ENCODE data around the gene ITGA4.

ITGA4 gene

GRCh38 chr2:181440919-181441318, 16.3 kb upstream of the ITGA4 start:
- Histone ChIP-seq H2AFZ (ENCODE audit: low read depth, low read length, severe bottlenecking) (no peak overlapping the region), H3K27me3 (ENCODE audit: low read length) (no peaks in the 10 kb centered on the region), H3F3A (ENCODE audit: insufficient read depth) (no peaks in the 10 kb centered on the region), H3K36me3 (ENCODE audit: low read length) (no peaks in the 10 kb centered on the region), H3K79me2 (ENCODE audit: insufficient read depth, low read length) (no peaks in the 10 kb centered on the region), H3K9ac (ENCODE audit: low read length) (no peak overlapping the region), H3K9me3 (ENCODE audit: insufficient read depth, low read length) (no peaks in the 10 kb centered on the region), H3K4me2 (ENCODE audit: low read depth, low read length, poor library complexity, severe bottlenecking) (no peak overlapping the region), H3K27ac (ENCODE audit: low read depth, low read length) (no peak overlapping the region), H3K9me2 (replicated peaks; ENCODE audit: insufficient read depth, low read length) (no peaks in the 10 kb centered on the region), H4K20me1 (ENCODE audit: low read depth, low read length) (no peaks in the 10 kb centered on the region), H3K4me3 (ENCODE audit: insufficient read depth, low read length, poor library complexity, severe bottlenecking) (no peak overlapping the region)
- no peak for TF ChIP-seq EZH2phosphoT487 (conservative IDR thresholded peaks at IDR 0.05; ENCODE audit: low read length)
- no peak for TF ChIP-seq CTCF (IDR thresholded peaks at IDR 0.05; ENCODE audit: insufficient read depth, low read length, poor library complexity, severe bottlenecking)

- Histone ChIP-seq H3K79me2 (ENCODE audit: insufficient read depth, low read length) (no peaks in the 10 kb centered on the region), H3K9ac (ENCODE audit: low read length) (no peak overlapping the region), H4K20me1 (ENCODE audit: low read depth, low read length) (no peaks in the 10 kb centered on the region), H3K27me3 (ENCODE audit: low read length) (no peaks in the 10 kb centered on the region), H3K27ac (ENCODE audit: low read depth, low read length) (no peak overlapping the region), H3K4me3 (ENCODE audit: insufficient read depth, low read length, poor library complexity, severe bottlenecking) (no peak overlapping the region), H3K9me3 (ENCODE audit: insufficient read depth, low read length) (no peaks in the 10 kb centered on the region), H2AFZ (ENCODE audit: low read depth, low read length, severe bottlenecking) (no peak overlapping the region), H3F3A (ENCODE audit: insufficient read depth) (no peaks in the 10 kb centered on the region), H3K9me2 (replicated peaks; ENCODE audit: insufficient read depth, low read length) (no peaks in the 10 kb centered on the region), H3K4me2 (ENCODE audit: low read depth, low read length, poor library complexity, severe bottlenecking) (no peak overlapping the region), H3K36me3 (ENCODE audit: low read length) (no peaks in the 10 kb centered on the region)
- TF ChIP-seq EZH2phosphoT487 (conservative IDR thresholded peaks at IDR 0.05; ENCODE audit: low read length) (no peak), CTCF (IDR thresholded peaks at IDR 0.05; ENCODE audit: insufficient read depth, low read length, poor library complexity, severe bottlenecking) (no peak)
Observed at GRCh38 chr2:181441670-181442069, 15.5 kb upstream of the ITGA4 start.

GRCh38 chr2:181444654-181445053, 12.5 kb upstream of the ITGA4 start:
- Histone ChIP-seq H3K27me3 (ENCODE audit: low read length) (no peaks in the 10 kb centered on the region), H3K9me2 (replicated peaks; ENCODE audit: insufficient read depth, low read length) (no peaks in the 10 kb centered on the region), H3K36me3 (ENCODE audit: low read length) (no peaks in the 10 kb centered on the region), H3F3A (ENCODE audit: insufficient read depth) (no peaks in the 10 kb centered on the region), H2AFZ (ENCODE audit: low read depth, low read length, severe bottlenecking) (no peak overlapping the region), H3K79me2 (ENCODE audit: insufficient read depth, low read length) (no peaks in the 10 kb centered on the region), H3K9ac (ENCODE audit: low read length) (no peak overlapping the region), H3K9me3 (ENCODE audit: insufficient read depth, low read length) (no peaks in the 10 kb centered on the region), H4K20me1 (ENCODE audit: low read depth, low read length) (no peaks in the 10 kb centered on the region), H3K27ac (ENCODE audit: low read depth, low read length) (no peak overlapping the region), H3K4me2 (ENCODE audit: low read depth, low read length, poor library complexity, severe bottlenecking) (no peak overlapping the region), H3K4me3 (ENCODE audit: insufficient read depth, low read length, poor library complexity, severe bottlenecking) (no peak overlapping the region)
- TF ChIP-seq EZH2phosphoT487 (conservative IDR thresholded peaks at IDR 0.05; ENCODE audit: low read length) (no peak), CTCF (IDR thresholded peaks at IDR 0.05; ENCODE audit: insufficient read depth, low read length, poor library complexity, severe bottlenecking) (no peak)

Measured in SU-DHL-6 (cell line).